ENCODE data around the gene SULF2. TPM values are rescaled to one million over a fixed set of nuclear protein-coding genes. Genes with fewer than 3 reads are reported as not detected.

The SULF2 gene
- total and polyA plus RNA-seq, 9 of the 15 experiments (the other 6 are each of a cell fraction or from before 2014, with no cell fraction given) = 0.33 TPM; not detected in 8

DNA sequence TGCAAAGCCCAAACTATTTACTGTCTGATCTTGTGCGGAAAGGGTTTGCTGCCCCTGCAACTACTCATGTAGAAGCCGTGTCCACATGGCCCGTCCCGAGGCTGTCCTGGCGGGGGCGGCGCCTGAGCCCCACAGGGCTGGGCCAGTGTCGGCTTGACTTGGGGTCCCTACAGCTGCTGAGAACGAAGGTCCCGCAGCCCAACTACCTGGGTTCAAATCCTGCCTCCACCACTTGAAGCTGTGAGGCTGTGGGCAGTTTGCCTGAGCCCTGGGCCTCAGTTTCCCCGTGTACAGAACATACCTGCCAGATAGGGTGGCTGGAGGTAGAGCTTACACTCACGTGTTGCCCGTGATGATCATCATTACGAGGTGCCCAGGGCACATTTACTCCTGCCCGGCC lies 111.1 kb downstream of the SULF2 start:
- Histone ChIP-seq H3K36me3 (ENCODE audit: control insufficient read depth, insufficient read depth, low read length) (no peaks in the 10 kb centered on the region), H3K9me3 (replicated peaks; ENCODE audit: control insufficient read depth, insufficient read depth, low read depth, low read length) (no peaks in the 10 kb centered on the region), H3K9ac (ENCODE audit: insufficient read depth in 1 of 2, low read depth in 2 of 2, low read length in 2 of 2) (no peak overlapping the region), H3K27me3 (ENCODE audit: control insufficient read depth in 2 of 2, insufficient read depth in 2 of 2, low read length in 2 of 2) (peaks cover 45 to 87% of the 10 kb centered on the region in 2 experiments), H3K4me3 (no peak overlapping the region), H3K4me1 (replicated peaks in 1 of 2; ENCODE audit: control insufficient read depth in 2 of 2, insufficient read depth in 2 of 2, low read length in 2 of 2) (peaks cover 0 to 12% of the 10 kb centered on the region in 2 experiments; a peak in 1 of 5 replicates), H4K20me1 (replicated peaks; ENCODE audit: control insufficient read depth, insufficient read depth, low read length) (peaks cover 20% of the 10 kb centered on the region), H2AFZ (ENCODE audit: low read depth, low read length) (no peak overlapping the region), H3K79me2 (ENCODE audit: control insufficient read depth, insufficient read depth, low read length) (no peaks in the 10 kb centered on the region), H3K9me1 (ENCODE audit: control insufficient read depth, insufficient read depth, low read length) (no peaks in the 10 kb centered on the region), H3K4me2 (ENCODE audit: insufficient read depth, low read length) (no peak overlapping the region), H3K27ac (ENCODE audit: extremely low read depth, low read depth, low read length) (no peak overlapping the region)
- ChIA-PET CTCF (ENCODE audit: low intra/inter-chr PET ratio) (no interaction called here), POLR2A (interaction anchor here (0.6 kb wide), 1 partner anchor 1838 kb away, joined by 4 read pairs; no protein-coding TSS in a partner anchor)
- DNase-seq (ENCODE audit: extremely low read depth in 1 of 4, low spot score in 3 of 4) (no peak), ATAC-seq (no peak), FAIRE-seq (no peak)
- WGBS (ENCODE audit: insufficient coverage, low coverage, missing lambda C conversion rate) = 7% methylated on average over 14 of the region's 15 CpGs
- no TSS peak for BruUV-seq (replicated peaks)
- TF ChIP-seq, protein P1, sequence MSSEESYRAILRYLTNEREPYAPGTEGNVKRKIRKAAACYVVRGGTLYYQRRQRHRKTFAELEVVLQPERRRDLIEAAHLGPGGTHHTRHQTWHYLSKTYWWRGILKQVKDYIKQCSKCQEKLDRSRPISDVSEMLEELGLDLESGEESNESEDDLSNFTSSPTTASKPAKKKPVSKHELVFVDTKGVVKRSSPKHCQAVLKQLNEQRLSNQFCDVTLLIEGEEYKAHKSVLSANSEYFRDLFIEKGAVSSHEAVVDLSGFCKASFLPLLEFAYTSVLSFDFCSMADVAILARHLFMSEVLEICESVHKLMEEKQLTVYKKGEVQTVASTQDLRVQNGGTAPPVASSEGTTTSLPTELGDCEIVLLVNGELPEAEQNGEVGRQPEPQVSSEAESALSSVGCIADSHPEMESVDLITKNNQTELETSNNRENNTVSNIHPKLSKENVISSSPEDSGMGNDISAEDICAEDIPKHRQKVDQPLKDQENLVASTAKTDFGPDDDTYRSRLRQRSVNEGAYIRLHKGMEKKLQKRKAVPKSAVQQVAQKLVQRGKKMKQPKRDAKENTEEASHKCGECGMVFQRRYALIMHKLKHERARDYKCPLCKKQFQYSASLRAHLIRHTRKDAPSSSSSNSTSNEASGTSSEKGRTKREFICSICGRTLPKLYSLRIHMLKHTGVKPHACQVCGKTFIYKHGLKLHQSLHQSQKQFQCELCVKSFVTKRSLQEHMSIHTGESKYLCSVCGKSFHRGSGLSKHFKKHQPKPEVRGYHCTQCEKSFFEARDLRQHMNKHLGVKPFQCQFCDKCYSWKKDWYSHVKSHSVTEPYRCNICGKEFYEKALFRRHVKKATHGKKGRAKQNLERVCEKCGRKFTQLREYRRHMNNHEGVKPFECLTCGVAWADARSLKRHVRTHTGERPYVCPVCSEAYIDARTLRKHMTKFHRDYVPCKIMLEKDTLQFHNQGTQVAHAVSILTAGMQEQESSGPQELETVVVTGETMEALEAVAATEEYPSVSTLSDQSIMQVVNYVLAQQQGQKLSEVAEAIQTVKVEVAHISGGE (CRISPR knock-in tag; IDR thresholded peaks at IDR 0.05) = peak in 1 of 3 experiments; percentile 46; a peak in 1 of 6 replicates
- TF ChIP-seq, protein P2, sequence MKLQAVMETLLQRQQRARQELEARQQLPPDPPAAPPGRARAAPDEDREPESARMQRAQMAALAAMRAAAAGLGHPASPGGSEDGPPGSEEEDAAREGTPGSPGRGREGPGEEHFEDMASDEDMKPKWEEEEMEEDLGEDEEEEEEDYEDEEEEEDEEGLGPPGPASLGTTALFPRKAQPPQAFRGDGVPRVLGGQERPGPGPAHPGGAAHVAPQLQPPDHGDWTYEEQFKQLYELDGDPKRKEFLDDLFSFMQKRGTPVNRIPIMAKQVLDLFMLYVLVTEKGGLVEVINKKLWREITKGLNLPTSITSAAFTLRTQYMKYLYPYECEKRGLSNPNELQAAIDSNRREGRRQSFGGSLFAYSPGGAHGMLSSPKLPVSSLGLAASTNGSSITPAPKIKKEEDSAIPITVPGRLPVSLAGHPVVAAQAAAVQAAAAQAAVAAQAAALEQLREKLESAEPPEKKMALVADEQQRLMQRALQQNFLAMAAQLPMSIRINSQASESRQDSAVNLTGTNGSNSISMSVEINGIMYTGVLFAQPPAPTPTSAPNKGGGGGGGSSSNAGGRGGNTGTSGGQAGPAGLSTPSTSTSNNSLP (IDR thresholded peaks at IDR 0.05; ENCODE audit: borderline replicate concordance, low read depth, low read length) = no peak
- TF ChIP-seq PPARD (CRISPR knock-in tag; IDR thresholded peaks at IDR 0.05) (no peak), EWSR1 (IDR thresholded peaks at IDR 0.05; ENCODE audit: borderline replicate concordance, low read depth, partially characterized antibody) (peak; percentile 3)
- in situ Hi-C loops (cut with MboI) (loop anchor here (5.0 kb wide), 1 partner anchor 943 kb away; no protein-coding TSS in a partner anchor), intact Hi-C loops (cut with micrococcal nuclease) (no loop called here)
